ENCODE results near the gene PIP5K1B. TPM values are rescaled to one million over a fixed set of nuclear protein-coding genes. Genes with fewer than 3 reads are reported as not detected.

The PIP5K1B gene
- total RNA-seq, 1 donor from 2014 or later: not detected

- DNase-seq (ENCODE audit: low read depth): no peak
- no peak for TF ChIP-seq CTCF (conservative IDR thresholded peaks at IDR 0.05; ENCODE audit: low read depth, low read length)
- H3K4me3 ChIP-seq (ENCODE audit: low read depth, low read length): no peak overlapping the region
These were observed 46.5 kb downstream of the PIP5K1B start for GRCh38 chr9:68751556-68751955.

GRCh38 chr9:68755051-68755450, 50.0 kb downstream of the PIP5K1B start:
- DNase-seq (ENCODE audit: low read depth): no peak
- TF ChIP-seq CTCF (conservative IDR thresholded peaks at IDR 0.05; ENCODE audit: low read depth, low read length): no peak
- H3K4me3 ChIP-seq (ENCODE audit: low read depth, low read length): no peak overlapping the region

- no peak for TF ChIP-seq CTCF (conservative IDR thresholded peaks at IDR 0.05; ENCODE audit: low read depth, low read length)
- H3K4me3 ChIP-seq (ENCODE audit: low read depth, low read length): no peak overlapping the region
- DNase-seq (ENCODE audit: low read depth): no peak
These were observed 50.7 kb downstream of the PIP5K1B start for GRCh38 chr9:68755752-68756151.

GRCh38 chr9:68759981-68760673, 55.1 kb downstream of the PIP5K1B start:
- DNase-seq (ENCODE audit: low read depth): no peak
- no peak overlapping the region for H3K4me3 ChIP-seq (ENCODE audit: low read depth, low read length)
- no peak for TF ChIP-seq CTCF (conservative IDR thresholded peaks at IDR 0.05; ENCODE audit: low read depth, low read length)

GRCh38 chr9:68760674-68761333, 55.8 kb downstream of the PIP5K1B start:
- DNase-seq (ENCODE audit: low read depth): no peak
- TF ChIP-seq CTCF (conservative IDR thresholded peaks at IDR 0.05; ENCODE audit: low read depth, low read length): no peak
- H3K4me3 ChIP-seq (ENCODE audit: low read depth, low read length): no peak overlapping the region

GRCh38 chr9:68762570-68762969, 57.5 kb downstream of the PIP5K1B start:
- no peak for TF ChIP-seq CTCF (conservative IDR thresholded peaks at IDR 0.05; ENCODE audit: low read depth, low read length)
- no peak overlapping the region for H3K4me3 ChIP-seq (ENCODE audit: low read depth, low read length)
- no peak for DNase-seq (ENCODE audit: low read depth)

- no peak for TF ChIP-seq CTCF (conservative IDR thresholded peaks at IDR 0.05; ENCODE audit: low read depth, low read length)
- no peak overlapping the region for H3K4me3 ChIP-seq (ENCODE audit: low read depth, low read length)
- DNase-seq (ENCODE audit: low read depth): no peak
These were observed 58.1 kb downstream of the PIP5K1B start for GRCh38 chr9:68763104-68763503.

All from epithelial cell of proximal tubule (primary cell).